ENCODE measurements around the gene RAB6B.

RAB6B gene

GRCh38 chr3:133836497-133837158 lies 59.1 kb downstream of the RAB6B start:
- no peak for DNase-seq (ENCODE audit: low read depth, low spot score)

- no peak for DNase-seq (ENCODE audit: low read depth, low spot score)
These were observed 59.7 kb downstream of the RAB6B start for GRCh38 chr3:133835961-133836360.

- DNase-seq (ENCODE audit: low read depth, low spot score), result no peak
These were observed 60.3 kb downstream of the RAB6B start for GRCh38 chr3:133835418-133835743.

- no peak for DNase-seq (ENCODE audit: low read depth, low spot score)
These were observed 60.9 kb downstream of the RAB6B start for GRCh38 chr3:133834621-133835417.

GRCh38 chr3:133833880-133834620 lies 61.6 kb downstream of the RAB6B start:
- no peak for DNase-seq (ENCODE audit: low read depth, low spot score)

GRCh38 chr3:133833267-133833666 lies 62.4 kb downstream of the RAB6B start:
- DNase-seq (ENCODE audit: low read depth, low spot score), result no peak

- DNase-seq (ENCODE audit: low read depth, low spot score), result no peak
These were observed 62.9 kb downstream of the RAB6B start for GRCh38 chr3:133832802-133833144.

GRCh38 chr3:133831966-133832801 lies 63.5 kb downstream of the RAB6B start:
- no peak for DNase-seq (ENCODE audit: low read depth, low spot score)

GRCh38 chr3:133830071-133830470 lies 65.6 kb downstream of the RAB6B start:
- no peak for DNase-seq (ENCODE audit: low read depth, low spot score)

GRCh38 chr3:133829310-133829707 lies 66.4 kb downstream of the RAB6B start:
- no peak for DNase-seq (ENCODE audit: low read depth, low spot score)

GRCh38 chr3:133828576-133829309 lies 66.9 kb downstream of the RAB6B start:
- DNase-seq (ENCODE audit: low read depth, low spot score), result no peak

GRCh38 chr3:133827684-133828083 lies 68.0 kb downstream of the RAB6B start:
- DNase-seq (ENCODE audit: low read depth, low spot score), result no peak

GRCh38 chr3:133827136-133827535 lies 68.5 kb downstream of the RAB6B start:
- no peak for DNase-seq (ENCODE audit: low read depth, low spot score)

GRCh38 chr3:133825969-133826727 lies 69.5 kb downstream of the RAB6B start:
- no peak for DNase-seq (ENCODE audit: low read depth, low spot score)

- DNase-seq (ENCODE audit: low read depth, low spot score), result no peak
These were observed 70.7 kb downstream of the RAB6B start for GRCh38 chr3:133824961-133825485.

- no peak for DNase-seq (ENCODE audit: low read depth, low spot score)
These were observed 73.7 kb downstream of the RAB6B start for GRCh38 chr3:133821767-133822638.

GRCh38 chr3:133820889-133821675 lies 74.6 kb downstream of the RAB6B start:
- DNase-seq (ENCODE audit: low read depth, low spot score), result no peak

GRCh38 chr3:133820129-133820528 lies 75.6 kb downstream of the RAB6B start:
- DNase-seq (ENCODE audit: low read depth, low spot score), result no peak
